Measurements from ENCODE around the gene CEND1. TPM values are rescaled to one million over a fixed set of nuclear protein-coding genes. Genes with fewer than 3 reads are reported as not detected.

The CEND1 gene
- total RNA-seq, 1 donor from 2014 or later = not detected

DNA sequence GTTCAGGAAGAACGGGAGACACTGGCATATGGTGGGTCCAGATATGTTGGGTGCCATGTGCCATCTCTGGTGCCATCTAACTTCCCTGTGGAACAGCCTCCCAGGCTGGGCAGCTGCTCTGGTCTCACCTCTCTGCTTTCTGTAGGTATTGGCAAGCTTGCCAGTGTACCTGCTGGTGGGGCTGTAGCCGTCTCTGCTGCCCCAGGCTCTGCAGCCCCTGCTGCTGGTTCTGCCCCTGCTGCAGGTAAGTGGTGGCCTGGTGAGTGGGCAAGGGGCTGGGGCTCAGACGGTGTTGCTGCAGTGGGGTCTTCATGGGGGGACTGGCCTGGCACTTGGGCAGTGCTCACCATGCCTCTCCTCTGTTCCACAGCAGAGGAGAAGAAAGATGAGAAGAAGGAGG is 22.5 kb upstream of the CEND1 start:
- H3K9me3 ChIP-seq = no peaks in the 10 kb centered on the region
- intact Hi-C loops (cut with DNase I) = no loop called here
- ATAC-seq = no peak
- H3K27ac ChIP-seq = no peak overlapping the region
- H3K36me3 ChIP-seq = peaks cover 32% of the 10 kb centered on the region
- no peak for DNase-seq
- TF ChIP-seq, protein P1, sequence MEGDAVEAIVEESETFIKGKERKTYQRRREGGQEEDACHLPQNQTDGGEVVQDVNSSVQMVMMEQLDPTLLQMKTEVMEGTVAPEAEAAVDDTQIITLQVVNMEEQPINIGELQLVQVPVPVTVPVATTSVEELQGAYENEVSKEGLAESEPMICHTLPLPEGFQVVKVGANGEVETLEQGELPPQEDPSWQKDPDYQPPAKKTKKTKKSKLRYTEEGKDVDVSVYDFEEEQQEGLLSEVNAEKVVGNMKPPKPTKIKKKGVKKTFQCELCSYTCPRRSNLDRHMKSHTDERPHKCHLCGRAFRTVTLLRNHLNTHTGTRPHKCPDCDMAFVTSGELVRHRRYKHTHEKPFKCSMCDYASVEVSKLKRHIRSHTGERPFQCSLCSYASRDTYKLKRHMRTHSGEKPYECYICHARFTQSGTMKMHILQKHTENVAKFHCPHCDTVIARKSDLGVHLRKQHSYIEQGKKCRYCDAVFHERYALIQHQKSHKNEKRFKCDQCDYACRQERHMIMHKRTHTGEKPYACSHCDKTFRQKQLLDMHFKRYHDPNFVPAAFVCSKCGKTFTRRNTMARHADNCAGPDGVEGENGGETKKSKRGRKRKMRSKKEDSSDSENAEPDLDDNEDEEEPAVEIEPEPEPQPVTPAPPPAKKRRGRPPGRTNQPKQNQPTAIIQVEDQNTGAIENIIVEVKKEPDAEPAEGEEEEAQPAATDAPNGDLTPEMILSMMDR (IDR thresholded peaks at IDR 0.05) = no peak
- H3K4me3 ChIP-seq = no peak overlapping the region
- H3K27me3 ChIP-seq = no peaks in the 10 kb centered on the region
- peaks cover 23% of the 10 kb centered on the region for H3K4me1 ChIP-seq

DNA sequence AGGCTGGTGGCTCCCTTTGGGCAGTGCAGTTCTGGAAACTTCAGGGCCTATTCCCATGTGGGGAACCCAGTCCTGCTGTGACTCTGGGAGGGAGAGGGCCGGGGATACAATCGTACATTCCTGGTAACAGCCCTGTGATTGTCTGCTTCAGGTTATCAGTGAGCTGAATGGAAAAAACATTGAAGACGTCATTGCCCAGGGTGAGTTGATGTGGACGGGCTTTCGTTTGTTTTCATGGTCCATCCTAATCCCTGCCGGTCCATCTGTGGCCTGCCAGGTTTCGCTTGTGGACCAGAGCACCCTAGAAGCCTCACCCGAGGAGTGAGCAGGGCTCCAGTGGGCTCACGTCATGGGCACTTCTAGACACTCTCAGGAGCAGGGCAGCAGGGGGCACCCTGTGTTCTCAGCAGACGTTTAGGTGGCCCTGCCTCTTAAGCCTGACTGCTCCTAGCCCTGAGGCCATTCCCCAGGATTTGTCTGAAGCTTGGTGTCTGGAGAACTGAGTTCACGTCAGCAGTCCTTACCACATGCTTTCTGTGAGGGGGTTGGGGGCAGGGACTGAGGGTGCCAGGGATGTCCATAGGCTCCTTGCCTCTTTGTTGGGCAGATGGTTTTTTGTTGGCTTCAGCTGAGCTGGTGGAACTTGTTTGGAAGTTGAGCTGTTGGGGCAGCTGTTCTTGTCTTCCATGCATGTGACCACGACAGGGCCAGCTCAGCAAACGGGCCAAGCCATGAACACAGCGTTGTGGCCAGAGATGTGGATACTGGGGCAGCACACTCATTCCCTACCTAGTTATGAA is 21.8 kb upstream of the CEND1 start:
- TF ChIP-seq, protein P1 (IDR thresholded peaks at IDR 0.05) = no peak
- H3K4me1 ChIP-seq = peaks cover 23% of the 10 kb centered on the region
- H3K36me3 ChIP-seq = peaks cover 32% of the 10 kb centered on the region
- DNase-seq (no peak), ATAC-seq (no peak)
- H3K9me3 ChIP-seq = no peaks in the 10 kb centered on the region
- intact Hi-C loops (cut with DNase I) = no loop called here
- H3K27me3 ChIP-seq = no peaks in the 10 kb centered on the region
- no peak overlapping the region for H3K27ac ChIP-seq
- no peak overlapping the region for H3K4me3 ChIP-seq

DNA sequence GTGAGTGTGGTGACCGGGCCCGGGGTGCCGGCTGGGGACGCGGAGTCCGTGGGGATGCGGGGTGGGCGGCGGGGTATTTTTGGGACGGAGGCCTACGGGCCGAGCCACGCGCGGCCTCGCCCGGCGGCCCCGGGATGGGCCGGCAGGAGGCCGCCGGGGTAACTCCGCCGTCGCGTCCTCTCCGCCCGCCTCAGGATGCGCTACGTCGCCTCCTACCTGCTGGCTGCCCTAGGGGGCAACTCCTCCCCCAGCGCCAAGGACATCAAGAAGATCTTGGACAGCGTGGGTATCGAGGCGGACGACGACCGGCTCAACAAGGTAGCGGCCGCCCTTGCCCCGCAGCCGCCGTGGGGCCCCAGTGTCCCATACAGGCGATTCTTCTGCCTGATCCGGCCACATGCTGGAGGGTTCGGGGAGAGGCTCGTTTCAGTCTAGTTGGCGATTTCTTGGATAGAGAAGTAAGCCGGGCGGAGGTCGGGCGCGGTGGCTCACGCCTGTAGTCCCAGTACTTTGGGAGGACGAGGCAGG is 20.2 kb upstream of the CEND1 start:
- H3K9me3 ChIP-seq = no peaks in the 10 kb centered on the region
- peaks cover 32% of the 10 kb centered on the region for H3K36me3 ChIP-seq
- no peaks in the 10 kb centered on the region for H3K27me3 ChIP-seq
- no peak for DNase-seq
- peaks cover 28% of the 10 kb centered on the region for H3K4me1 ChIP-seq
- H3K27ac ChIP-seq = peak overlapping the region; percentile 97
- intact Hi-C loops (cut with DNase I) = no loop called here
- TF ChIP-seq, protein P1 (IDR thresholded peaks at IDR 0.05) = no peak
- no peak for ATAC-seq
- H3K4me3 ChIP-seq = peak overlapping the region; percentile 100

DNA sequence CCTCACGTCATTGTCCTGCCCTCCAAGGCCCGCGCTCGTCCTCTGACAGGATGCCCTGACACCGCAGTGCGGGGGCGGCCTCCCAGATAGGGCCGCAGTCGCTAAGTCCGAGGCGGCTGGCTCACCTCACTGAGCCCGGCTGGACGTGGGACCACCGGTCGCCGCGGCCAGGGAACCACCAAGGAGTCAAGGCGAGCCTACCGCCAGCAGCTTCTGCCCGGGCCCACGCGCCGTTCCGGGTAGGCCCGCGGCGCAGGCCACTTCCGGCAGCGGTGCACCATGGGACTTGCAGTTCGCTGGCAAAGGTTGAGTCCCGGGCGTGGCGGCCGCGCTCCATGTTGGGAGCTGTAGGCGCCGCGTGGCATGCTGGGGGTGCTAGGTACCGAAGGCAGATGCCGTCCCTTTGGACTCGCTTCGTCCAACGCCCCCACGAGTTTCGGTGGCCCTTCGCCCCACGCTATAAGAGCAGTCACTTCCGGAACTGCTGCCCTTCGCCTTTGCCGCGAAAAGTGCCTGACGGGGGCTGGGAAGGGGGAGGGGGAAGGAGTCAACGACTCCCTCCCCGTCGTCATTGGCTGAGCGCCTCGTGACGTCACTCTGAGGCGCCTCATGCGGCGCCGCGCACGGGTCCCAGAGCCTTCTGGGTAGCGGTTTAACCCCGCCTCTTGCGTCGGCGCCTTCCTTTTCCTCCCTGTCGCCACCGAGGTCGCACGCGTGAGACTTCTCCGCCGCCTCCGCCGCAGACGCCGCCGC is 19.6 kb upstream of the CEND1 start, which contains the start of gene RPLP2:
Gene RPLP2, plus strand, starts transcription at position 681 of the 753 bp plus-strand sequence. CDS start 268 bp downstream, outside the sequence.
- H3K9me3 ChIP-seq = no peaks in the 10 kb centered on the region
- ATAC-seq (peak; percentile 92), DNase-seq (peak; percentile 99)
- peaks cover 31% of the 10 kb centered on the region for H3K4me1 ChIP-seq
- TF ChIP-seq, protein P1 (IDR thresholded peaks at IDR 0.05) = no peak
- H3K36me3 ChIP-seq = peaks cover 32% of the 10 kb centered on the region
- no peaks in the 10 kb centered on the region for H3K27me3 ChIP-seq
- H3K4me3 ChIP-seq = peak within 1 kb of the TSS; percentile 100
- intact Hi-C loops (cut with DNase I) = no loop called here
- H3K27ac ChIP-seq = peak within 1 kb of the TSS; percentile 97

DNA sequence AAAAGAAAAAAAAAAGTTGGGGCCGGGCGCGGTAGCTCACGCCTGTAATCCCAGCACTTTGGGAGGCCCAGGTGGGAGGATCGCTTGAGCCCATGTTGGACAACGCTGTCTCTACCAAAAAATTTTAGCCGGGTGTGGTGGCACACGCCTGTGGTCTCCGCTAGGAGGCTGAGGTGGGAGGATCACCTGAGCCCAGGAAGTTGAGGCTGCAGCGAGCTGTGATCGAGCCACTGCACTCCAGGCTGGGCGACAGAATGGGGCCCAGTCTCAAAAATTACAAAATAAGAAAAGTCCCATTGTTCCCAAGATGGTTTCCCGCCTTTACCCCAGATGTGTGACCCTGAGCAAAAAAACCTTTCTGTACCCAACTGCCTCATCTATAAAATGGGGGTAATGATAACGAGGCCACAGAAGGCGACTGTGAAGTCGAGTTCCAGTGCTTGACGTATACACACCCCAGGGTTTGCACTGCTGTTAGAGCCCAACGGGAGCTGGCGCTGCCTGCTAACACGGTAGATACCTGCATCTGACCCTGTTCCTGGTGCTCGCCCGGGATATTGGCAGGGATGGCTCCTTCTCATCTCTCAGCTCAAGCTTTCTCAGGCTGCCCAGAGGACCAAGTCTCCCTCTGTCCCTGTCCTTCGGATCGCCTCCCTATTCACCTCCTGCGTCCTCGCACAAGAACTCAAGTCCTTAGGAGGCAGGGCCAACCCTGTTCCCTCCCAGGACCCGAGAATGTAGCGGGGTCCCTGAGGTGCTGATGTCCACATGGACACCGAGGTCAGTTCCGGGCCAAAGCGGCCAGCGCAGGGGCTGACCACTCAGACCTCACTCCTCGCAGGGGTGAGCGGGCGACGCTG is 18.8 kb upstream of the CEND1 start:
- Histone ChIP-seq H3K9me3 (no peaks in the 10 kb centered on the region), H3K4me3 (peak overlapping the region; percentile 100), H3K27me3 (no peaks in the 10 kb centered on the region), H3K27ac (peak overlapping the region; percentile 97), H3K4me1 (peaks cover 38% of the 10 kb centered on the region), H3K36me3 (peaks cover 27% of the 10 kb centered on the region)
- TF ChIP-seq, protein P1 (IDR thresholded peaks at IDR 0.05) = no peak
- intact Hi-C loops (cut with DNase I) = no loop called here
- DNase-seq (no peak), ATAC-seq (no peak)
